CD4-positive, alpha-beta T cell treated with Interleukin-15 for 4 hours (primary cell): Measurements from ENCODE around the gene THOC2.
A peak's percentile ranks its signal among the peaks of the same experiment; 100 is the strongest.
"Not testable (repeated sequence)": the region's sequence is repeated elsewhere in the genome, so short reads cannot be mapped to it uniquely, and the experiment has no call there.

Source experiments
- DNase-seq: peaks from one replicate; pipeline ENCODE4 v3.0.0-alpha.2; 2020; ENCODE audit warnings: low spot score

Gene THOC2

DNA sequence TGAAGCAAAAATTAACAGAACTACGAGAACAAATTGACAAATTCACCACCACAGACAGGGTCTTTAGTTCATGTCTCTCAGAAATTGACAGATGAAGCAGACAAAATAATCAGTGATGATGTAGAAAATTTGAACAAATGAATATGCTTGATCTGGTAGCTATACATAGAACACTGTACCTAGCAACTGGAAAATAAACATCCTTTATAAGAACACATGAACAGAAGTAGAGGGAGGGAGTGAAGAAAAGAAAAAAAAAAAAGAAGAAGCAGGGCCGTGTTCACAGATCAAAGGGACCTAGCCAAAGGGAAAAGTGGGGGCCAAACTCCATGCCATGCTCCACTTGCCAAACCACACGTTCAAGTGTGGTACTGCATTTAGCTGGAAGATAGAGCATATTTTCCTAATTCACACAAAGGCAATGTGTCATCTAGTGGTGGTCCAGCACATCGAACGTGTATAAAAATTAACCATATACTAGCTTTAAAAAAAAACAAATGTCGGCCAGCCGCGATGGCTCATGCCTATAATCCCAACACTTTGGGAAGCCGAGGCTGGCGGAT lies 5.6 kb upstream of the THOC2 start:
- no peak for DNase-seq

DNA sequence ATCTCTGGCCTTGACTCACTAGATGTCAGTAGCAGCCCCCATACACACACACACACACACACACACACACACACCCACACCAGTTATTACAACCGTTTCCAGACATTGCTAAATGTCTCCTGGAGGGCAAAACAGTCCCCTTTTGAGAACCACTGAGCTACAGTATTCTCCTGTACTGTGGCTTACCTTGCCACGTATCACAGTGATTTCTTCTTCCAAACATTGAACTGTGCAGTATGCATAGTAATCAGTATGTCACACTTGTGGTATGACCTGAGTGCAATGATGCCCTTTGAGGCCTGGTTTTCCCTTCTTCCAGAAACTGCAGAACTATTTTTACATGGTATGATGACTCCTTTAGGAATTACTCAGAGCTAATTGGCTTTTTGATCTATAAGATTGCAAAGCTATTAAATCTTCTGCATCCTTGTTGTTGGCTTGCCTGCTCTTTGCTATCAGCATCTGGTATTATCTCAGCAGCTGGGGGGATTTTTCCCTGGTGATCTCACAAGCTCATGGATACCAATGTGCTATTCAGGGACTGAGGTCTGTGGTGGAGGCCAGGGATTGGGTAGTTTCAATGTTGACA lies 3.6 kb upstream of the THOC2 start:
- DNase-seq = no peak

DNA sequence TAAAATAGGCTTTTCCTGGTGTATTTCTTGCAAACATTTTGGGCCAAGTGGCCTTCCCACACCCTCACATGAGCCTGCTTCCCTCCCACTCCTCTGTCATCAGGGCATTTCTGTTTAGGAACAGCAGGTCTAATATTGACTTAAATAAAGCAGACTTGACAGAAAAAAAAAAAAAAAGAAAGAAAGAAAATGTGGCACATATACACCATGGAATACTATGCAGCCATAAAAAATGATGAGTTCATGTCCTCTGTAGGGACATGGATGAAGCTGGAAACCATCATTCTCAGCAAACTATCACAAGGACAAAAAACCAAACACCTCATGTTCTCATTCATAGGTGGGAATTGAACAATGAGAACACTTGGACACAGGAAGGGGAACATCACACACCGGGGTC lies 2.3 kb upstream of the THOC2 start:
- not testable (repeated sequence) for DNase-seq

DNA sequence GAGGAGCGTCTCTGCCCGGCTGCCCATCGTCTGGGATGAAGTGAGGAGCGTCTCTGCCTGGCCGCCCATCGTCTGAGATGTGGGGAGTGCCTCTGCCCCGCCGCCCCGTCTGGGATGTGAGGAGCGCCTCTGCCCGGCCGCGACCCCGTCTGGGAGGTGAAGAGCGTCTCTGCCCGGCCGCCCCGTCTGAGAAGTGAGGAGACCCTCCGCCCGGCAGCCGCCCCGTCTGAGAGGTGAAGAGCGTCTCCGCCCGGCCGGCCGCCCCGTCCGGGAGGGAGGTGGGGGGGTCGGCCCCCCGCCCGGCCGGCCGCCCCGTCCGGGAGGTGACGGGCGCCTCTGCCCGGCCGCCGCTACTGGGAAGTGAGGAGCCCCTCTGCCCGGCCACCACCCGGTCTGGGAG lies 1.2 kb upstream of the THOC2 start:
- DNase-seq = not testable (repeated sequence)

DNA sequence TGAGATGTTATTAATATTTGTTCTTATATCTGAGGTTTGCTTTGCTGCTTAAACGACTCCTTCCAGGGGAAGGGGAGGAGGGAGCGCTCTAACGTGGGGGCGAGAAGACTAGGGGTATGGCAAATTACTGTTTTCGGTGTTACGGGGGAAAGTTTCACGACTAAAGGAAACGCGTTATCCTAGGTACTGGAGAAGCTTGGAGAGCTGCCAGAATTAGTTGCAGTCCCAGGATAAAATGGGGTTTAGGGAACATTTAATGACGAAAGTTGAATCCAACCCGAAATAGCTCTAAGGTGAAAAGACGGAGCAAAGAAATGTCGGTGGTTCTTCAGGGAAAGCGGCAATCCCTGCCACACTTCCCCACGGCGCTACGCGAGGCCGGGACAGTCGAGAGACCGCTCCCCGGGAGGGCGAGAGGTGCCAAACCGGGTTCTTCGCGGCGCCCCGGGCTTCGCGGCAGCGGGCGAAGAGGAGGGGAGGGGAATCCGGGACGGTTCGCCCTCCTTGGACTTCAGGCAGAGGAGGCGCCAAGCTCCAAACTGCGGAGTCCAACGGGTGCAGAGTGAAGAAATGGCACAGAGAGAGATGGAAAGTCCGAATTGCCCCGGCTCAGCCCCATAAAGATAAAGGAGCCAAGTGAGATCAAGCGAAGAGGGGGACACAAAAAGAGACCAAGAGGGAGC lies 724 bp downstream of the THOC2 start:
- peak; percentile 0 for DNase-seq

DNA sequence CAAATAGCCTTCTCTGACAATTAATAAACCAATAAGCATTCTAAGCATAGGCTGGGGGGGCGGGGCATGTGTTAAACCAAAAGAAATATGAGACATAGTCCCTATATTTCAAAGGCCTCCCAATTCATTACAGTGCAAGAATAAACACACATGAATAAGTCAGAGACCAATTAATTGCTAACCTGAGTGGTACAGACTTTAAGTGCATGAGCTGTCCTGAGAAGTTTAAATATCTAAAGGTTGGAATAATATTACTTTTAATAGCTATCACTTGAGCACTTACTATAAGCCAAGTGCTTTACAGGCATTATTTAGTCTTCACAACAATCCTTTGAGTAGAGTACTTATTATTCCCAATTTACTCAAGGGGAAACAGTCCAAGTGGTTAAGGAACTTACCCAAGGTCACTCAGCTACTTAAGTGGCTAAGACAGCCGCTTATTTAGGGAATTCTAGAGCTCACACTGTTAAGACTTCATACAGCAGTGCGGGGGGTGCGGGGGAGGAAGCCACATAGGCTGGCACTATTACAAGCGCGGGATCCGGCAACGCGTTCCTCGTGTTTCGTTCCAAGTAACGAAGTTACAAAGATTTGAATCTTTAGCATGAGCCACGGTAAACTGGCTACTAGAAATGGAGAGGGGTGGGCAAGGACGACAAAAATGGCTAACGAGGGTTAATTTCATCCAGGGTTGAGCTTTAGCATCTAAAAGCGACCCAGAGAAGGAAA lies 1.4 kb downstream of the THOC2 start:
- no peak for DNase-seq

DNA sequence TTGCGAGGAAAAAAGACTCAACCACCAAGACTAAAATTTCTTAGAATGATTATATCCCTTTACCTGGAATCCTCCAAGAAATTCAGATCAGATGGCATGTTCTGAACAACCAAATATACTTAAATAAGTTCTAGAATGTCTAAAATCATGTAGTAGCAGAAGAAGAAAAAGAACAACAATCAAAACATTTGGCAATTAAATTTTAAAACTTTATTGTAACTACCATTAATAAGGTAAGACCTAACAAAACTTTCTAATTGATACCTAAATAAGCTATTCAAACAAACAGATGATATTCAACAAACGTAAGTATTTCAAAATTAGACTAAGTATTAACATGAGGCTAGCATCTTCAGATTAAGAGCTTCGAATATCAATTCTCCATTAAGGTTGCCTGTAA lies 4.3 kb downstream of the THOC2 start:
- no peak for DNase-seq

DNA sequence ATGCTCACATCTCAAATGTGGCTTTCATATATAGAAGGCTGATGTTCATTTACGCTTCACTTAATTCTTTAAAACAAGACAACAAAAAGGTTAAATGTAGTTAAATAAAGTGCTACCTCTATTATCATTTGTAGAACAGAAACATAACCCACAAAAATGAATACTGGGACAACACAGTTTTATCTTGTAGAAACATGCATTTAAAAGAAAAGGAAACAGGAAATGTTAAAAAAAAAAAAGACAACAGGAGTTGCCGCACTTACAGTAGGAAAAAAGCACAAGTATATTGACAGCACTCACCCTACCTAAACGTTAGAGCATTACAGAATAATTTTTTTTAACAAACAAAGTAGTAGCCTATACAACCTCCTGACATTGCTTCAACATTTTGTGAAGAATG lies 4.8 kb downstream of the THOC2 start:
- DNase-seq = no peak

DNA sequence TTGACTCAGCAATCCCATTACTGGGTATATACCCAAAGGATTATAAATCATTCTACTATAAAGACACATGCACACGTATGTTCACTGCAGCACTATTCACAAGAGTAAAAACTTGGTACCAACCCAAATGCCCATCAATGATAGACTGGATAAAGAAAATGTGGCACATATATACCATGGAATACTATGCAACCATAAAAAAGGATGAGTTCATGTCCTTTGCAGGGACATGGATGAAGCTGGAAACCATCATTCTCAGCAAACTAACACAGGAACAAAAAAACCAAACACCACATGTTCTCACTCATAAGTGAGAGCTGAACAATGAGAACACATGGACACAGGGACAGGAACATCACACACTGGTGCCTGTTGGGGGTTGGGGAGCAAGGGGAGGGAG lies 10.7 kb downstream of the THOC2 start:
- not testable (repeated sequence) for DNase-seq

DNA sequence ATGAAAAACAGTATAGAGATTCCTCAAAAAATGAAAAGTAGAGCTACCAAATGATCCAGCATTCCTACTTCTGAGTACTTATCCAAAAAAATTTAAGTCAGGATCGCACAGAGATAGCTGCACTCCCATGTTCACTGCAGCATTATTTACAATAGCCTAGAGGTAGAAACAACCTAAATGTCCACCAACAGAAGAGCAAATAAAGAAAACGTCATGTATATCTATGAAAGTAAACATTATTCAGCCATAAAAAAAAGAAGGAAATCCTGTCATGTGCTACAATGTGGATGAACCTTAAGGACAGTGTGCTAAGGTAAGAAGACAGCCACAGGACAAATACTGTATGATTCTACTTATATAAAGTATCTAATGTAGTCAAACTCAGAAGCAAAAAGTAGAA lies 12.4 kb downstream of the THOC2 start:
- DNase-seq = no peak

DNA sequence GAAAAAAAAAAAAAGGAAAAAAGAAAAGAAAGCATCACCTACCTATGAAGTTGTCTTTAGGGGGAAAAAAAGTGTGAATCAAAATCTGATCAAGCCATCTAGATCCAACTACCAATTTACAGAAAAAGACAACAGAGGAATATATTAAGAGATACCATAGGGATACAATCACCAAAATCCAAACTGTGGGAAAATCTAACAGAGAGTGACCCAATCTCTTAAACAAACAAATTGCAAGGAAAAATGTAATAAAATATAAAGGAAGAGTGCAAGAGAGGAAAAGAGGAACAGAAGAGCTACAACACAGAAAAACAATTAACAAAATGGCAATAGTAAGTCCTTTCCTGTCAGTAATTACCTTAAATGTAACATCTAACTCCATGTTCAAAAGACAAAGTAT lies 19.0 kb downstream of the THOC2 start:
- DNase-seq = no peak

DNA sequence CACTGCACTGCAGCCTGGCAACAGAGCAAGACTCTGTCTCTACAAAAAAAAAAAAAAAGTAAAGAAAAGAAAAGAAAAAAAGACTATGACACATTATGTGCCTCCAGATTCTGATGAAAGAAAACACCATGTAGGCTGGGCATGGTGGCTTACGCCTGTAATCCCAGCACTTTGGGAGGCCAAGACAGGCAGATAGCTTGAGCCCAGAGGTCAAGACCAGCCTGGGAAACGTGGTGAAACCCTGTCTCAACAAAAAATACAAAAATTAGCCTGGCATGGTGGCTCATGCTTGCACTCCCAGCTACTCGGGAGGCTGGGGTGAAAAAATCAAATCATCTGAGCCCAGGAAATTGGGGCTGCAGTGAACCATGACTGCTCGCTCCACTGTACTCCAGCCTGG lies 19.4 kb downstream of the THOC2 start:
- no peak for DNase-seq

DNA sequence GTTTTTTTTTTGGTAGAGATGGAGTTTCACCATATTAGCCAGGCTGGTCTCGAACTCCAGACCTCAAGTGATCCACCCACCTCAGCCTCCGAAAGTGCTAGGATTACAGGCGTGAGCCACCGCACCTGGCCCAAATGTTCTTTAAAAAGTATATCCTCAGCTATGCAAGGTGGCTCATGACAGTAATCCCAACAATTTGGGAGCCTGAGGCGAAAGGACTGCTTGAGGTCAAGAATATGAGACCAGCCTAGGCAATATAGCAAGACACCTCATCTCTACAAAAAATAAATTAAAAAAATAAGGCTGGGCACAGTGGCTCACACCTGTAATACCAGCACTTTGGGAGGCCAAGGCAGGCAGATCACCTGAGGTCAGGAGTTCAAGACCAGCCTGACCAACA lies 21.7 kb downstream of the THOC2 start:
- DNase-seq = not testable (repeated sequence)

DNA sequence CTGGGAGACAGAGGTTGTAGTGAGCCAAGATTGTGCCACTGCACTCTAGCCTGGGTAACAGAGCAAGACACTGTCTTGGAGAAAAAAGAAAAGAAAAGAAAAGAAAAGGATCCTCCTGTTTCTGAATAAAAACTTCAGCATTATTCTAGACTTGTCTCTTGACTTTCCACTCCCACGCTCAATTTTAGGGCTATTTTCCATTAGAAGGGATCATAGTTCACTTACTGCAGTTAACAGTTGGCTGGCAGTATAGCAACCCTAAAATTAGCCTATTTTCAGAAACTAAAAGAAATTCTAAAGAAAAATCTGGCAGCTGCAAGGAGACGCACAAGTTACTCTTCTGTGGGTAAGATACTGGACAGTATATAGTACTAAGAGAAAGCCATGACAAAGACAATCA lies 28.1 kb downstream of the THOC2 start:
- no peak for DNase-seq

DNA sequence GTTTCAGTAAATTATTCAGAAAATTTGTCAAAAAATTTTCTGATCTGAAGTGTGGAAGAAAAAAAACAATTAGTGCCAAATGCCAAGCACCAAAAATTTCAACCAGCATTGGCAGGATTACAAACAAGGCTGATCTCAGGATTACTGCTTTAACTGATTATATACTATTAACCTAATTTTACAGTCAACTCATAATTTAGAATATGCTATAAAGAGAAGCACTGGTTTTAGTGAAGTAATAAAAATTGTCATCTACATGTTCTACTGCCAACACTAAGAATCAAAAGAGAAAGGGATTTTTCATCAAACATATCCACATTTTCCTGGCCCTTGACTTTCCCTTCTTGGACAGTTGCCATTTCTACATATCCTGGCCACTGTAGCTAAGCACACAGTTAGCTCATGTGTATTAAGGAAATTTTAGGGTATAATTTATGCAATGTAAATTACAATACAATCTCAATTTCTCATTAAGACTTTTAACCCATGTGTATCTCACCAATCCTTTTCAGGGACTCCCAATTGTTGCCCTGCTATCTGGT lies 33.8 kb downstream of the THOC2 start:
- no peak for DNase-seq

DNA sequence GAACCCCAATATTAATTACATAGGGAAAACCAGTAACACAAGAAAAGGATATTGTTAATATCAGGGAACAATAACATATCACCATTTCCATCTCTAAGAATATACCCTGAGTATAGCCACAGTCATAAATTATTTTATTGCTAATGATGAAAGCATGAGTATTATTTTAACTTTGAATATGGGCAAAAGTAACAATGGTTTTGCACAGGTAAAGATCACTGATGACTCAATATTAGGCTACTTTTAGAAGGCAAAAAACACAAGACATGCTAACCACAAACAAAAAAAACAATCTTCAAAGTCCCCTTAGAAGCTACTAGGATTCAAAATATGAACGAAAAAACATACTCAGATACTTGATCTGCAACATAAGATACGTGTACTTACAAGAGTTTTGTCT lies 36.5 kb downstream of the THOC2 start:
- no peak for DNase-seq

DNA sequence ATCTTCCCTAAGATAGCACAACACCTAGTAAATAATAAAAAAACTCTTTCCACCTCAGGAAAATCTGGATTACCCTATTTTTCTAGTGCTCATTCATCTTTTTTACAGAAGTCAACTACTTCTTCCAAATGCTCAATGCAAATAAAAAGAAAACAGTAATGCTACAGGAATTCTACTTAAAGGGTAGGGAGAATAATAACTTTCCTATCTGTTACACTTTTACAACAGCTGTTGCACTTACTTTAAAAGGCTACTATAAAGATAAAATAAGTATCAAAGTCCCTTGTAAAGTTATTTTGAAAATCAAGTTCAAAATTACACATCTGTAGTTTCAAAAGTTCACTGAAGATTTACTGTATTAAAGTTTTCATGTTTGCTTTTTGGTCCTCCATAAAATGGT lies 37.6 kb downstream of the THOC2 start:
- DNase-seq = no peak

DNA sequence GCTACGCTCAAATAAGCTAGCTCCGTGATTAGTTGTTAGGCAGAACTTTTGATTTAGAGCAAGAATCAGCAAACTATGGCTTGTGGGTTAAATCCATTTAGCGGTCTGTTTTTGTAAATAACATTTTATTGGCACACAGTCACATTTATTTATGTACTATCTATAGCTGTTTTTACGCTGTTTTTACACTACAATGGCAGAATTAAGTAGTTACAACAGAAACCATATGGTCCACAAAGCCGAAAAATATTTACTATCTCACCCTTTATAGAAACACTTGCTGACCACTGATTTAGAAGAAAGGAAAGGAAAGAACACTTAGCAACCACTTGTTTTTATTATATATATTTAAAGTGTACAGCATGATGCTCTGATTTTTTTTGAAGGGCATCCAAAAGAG lies 41.1 kb downstream of the THOC2 start:
- DNase-seq = no peak

DNA sequence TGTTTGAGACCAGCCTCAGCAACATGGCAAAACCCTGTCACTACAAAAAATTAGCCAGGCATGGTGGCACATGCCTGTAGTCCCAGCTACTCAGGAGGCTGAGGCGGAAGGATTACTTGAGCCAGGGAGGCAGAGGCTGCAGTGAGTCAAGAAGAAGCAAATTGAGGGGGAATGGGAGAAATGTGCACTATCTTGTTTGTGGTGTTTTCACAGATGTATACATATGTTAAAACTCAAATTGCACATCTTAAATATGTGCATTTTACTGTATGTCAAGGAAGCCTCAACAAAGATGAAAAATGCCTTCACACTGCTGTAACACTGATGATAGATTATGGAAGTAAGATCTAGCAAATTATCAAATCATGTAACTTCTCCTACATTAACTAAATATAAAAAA lies 44.3 kb downstream of the THOC2 start:
- no peak for DNase-seq

DNA sequence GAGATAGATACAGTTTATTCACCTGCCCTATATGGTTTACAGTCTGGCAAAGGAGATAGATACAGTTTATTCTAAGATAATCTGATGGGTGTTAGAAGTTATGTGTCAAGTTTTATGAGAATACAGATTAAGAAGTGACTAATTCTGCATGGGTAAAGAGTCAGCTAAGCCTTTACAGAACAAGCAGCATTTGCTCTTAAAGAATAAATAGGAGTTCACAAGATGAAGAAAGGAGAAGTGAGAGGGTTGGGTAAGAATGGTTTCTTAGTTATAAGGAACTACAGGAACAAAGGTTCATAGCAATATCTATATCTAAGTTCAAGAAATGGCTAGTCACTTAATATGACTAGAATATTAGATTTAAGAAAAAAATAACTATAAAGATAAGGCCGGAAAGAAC lies 47.6 kb downstream of the THOC2 start:
- no peak for DNase-seq

DNA sequence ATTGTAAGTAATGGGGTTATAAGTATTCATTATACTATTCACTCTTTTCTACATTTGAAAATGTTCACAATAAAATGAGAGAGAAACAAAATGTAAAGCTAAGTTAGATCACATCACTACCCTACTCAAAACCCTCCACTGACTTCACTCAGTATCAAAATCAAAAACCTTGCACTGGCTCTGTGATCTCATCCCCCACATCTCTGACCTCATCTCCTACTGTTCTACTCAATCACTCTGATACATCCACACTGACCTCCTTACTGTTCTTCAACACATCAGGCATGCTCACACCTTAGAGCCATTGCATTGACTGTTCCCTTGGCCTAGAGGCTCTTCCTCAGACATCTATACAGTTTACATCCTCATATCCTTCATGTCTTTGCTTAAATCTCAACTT lies 50.7 kb downstream of the THOC2 start:
- no peak for DNase-seq

DNA sequence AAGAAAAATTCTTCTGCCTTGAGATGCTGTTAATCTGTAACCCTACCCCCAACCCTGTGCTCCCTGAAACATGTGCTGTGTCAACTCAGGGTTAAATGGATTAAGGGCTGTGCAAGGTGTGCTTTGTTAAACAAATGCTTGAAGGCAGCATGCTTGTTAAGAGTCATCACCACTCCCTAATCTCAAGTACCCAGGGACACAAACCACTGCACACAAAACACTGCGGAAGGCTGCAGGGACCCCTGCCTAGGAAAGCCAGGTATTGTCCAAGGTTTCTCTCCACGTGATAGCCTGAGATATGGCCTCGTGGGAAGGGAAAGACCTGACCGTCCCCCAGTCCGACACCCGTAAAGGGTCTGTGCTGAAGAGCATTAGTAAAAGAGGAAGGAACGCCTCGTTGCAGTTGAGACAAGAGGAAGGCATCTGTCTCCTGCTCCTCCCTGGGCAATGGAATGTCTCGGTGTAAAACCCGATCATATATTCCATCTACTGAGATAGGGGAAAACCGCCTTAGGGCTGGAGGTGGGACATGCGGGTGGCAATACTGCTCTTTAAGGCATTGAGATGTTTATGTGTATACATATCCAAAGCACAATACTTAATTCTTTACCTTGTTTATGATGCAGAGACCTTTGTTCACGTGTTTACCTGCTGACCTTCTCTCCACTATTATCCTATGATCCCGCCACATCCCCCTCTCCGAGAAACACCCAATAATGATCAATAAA lies 53.0 kb downstream of the THOC2 start:
- not testable (repeated sequence) for DNase-seq
